ENCODE measurements around the gene HSD17B14.
"Not testable (repeated sequence)": the region's sequence is repeated elsewhere in the genome, so short reads cannot be mapped to it uniquely, and the experiment has no call there.

Gene HSD17B14

DNA sequence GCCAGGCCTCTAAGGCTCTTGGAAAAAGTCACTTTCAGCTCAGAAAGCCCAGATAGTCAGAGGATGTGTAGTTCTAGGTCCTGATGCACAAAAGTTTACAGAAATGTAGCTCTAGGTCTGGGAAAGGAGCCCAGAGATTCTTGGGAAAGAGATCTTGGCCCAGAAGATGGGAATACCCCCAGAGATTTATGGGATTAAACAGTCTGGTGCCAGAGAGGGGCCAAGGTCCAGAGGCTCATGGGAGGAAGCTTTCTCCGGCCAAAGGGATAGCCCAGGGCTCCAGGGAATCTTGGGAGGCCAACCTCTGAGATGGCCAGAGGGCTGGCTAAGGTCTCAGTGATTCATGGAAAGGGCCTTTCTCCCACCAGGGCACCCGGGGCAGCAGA lies 40.6 kb downstream of the HSD17B14 start:
- no peak for DNase-seq

DNA sequence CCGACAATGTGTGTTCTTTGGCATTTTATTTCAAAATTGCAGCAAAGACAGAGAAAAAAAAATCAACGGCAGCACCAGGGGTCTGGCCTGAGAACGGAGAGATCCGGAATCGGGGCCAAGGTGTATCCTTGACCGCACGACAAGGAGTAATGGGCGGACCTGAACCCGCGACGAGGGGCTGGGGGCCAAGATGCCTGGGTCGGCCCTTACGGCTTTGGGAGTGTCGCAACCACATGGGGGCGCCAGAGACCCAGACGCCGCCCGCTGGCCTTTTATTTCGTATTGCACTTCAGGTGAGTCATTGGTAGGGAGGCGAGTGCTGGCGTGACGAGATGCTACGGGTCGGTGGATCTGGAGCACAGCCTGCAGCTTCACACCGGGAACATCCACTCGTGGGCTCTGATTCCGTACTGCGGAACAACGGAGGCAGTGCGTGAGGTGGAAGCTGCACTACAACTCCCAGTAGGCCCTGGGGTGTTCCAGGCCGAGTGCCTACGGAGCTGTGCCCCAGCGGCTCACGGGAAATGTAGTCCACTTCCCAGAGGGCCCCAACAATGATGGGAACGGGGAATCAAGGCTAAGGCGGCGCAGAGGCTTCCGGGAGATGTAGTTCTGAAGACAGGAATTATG lies 41.1 kb downstream of the HSD17B14 start:
- DNase-seq = peak; percentile 85

DNA sequence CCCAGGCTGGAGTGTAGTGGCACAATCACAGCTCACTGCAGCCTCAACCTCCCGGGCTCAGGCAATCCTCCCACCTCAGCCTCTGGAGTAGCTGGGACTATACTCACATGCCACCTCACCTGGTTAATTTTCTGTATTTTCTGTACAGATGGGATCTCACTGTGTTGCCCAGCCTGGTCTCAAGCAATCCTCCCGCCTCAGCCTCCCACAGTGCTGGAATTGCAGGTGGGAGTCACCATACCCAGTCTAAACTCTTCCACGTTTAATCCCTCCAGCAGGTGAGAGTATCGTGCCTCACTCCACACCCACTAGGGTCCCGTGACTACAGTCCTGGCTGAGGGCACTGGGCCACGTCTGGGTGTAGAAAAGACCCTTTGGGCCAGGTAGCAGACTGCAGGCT lies 42.0 kb downstream of the HSD17B14 start:
- no peak for DNase-seq

- DNase-seq = no peak
Observed at GRCh38 chr19:48793271-48793670, 43.0 kb downstream of the HSD17B14 start.

DNA sequence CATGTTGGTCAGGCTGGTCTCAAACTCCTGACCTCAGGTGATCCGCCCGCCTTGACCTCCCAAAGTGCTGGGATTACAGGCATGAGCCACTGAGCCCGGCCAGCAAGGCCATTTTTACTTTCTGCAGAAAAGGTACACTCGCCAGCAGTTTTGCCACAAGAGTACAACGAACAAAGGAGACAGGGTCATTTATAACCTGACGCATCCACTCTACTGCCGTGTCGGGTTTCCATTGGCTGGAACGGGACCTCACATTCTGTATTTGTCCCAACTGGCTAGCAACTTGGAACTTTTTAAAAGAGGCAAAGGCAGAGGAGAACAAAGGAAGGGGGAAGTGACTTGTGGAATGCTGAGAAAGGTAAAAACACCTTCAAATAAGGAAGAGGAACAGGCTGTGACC lies 49.0 kb downstream of the HSD17B14 start:
- DNase-seq = not testable (repeated sequence)

- not testable (repeated sequence) for DNase-seq
Observed at GRCh38 chr19:48786422-48786821, 49.9 kb downstream of the HSD17B14 start.

- no peak for DNase-seq
Observed at GRCh38 chr19:48784527-48784926, 51.8 kb downstream of the HSD17B14 start.

DNA sequence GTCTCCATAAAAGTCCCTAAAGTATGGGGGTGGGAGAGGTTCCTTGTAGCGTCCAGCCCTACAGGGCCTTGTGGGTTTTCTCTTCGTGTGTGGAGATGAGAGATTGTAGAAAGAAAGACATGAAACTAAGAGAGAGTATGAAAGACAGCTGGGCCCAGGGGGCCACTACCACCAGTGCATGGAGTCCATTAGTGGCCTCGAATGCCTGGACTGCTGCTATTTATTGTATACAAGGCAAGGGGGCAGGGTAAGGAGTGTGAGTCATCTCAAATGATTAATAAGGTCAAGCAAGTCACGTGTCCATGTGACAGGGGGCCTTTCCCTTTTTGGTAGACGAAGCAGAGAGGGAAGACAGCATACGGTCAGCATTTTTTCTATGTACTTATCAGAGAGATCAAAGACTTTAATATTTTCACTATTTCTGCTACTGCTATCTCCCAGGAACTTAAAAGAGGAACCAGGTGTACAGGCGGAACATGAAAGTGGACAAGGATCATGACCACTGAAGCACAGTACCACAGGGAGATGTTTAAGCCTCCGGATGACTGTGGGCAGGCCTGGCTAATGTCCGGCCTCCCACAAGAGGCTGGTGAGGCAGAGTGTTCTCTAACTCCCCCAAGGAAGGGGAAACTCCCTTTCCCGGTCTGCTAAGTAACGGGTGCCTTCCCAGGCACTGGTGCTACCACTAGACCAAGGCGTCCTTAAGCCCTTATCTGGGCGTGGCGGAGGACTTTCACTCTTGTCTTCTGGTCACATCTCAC lies 55.5 kb downstream of the HSD17B14 start:
- DNase-seq = no peak

DNA sequence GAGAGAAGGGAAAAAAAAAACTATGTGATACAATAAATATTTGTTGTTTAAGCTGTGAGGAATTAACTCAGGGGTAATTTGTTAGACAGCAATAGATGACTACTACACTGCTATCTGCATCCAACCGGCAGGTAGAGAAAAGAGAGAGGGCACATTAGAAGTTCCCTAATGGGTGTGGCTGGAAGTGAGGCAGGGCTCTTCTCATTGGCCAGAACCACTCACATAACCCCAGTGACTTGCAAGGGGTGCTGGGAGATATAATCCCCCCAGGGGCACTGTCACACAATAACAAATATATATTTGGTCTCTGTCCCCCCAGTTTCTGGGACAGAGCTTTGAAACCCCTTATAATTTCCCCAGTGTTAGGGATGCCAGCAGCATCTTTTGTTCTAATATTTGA lies 56.7 kb downstream of the HSD17B14 start:
- no peak for DNase-seq

DNA sequence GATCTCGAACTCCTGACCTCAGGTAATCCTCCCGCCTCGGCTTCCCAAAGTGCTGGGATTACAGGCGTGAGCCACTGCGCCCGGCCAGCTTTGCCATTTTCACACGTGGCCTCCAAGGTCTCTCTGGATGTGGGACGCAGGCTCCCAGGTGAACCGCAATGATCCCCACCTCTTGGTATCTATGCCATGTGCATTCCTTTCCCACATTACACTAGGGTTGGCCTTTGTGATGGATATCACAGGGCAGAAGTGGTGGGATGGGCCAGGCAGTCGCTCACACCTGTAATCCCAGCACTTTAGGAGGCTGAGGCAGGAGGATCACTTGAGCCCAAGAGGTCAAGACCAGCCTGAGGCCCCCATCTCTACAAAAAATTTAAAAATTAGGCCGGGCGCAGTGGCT lies 58.6 kb downstream of the HSD17B14 start:
- DNase-seq = no peak

- no peak for DNase-seq
Observed at GRCh38 chr19:48777139-48777538, 59.2 kb downstream of the HSD17B14 start.

- DNase-seq = no peak
Observed at GRCh38 chr19:48772503-48772953, 63.8 kb downstream of the HSD17B14 start.

DNA sequence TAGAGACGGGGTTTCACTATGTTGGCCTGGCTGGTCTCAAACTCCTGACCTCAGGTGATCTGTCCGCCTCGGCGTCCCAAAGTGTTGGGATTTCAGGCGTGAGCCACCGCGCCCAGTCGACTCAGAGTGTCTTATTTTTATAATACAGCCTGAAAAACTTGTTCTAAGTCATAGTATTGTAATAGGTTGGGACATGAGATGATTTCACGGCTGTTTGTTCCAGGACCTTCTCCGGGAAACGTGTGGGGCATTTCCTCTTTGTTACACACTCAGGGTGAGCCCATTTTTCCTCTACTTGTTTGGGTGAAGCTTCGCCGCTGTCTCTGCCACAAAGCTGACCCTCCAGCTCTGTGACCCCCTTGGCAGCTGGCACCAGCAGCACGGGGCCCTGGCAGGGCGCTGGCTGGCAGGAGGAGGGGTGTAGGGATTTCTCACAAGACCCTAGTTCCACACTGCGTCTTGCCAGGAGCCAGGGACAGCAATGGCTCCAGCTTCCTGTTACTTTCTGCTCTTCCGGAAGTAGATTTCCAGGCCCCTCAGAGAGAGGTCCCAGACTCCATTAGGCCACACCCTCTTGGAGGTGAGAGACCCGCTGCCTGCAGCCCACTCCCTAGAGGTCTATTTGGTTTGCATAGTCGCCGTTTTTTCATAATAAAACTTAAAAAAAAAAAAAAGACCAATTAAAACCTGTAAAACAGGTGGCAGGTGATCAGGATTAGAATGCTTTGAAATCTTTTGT lies 65.4 kb downstream of the HSD17B14 start:
- DNase-seq = no peak

GRCh38 chr19:48770266-48770665 lies 66.0 kb downstream of the HSD17B14 start:
- DNase-seq = no peak

DNA sequence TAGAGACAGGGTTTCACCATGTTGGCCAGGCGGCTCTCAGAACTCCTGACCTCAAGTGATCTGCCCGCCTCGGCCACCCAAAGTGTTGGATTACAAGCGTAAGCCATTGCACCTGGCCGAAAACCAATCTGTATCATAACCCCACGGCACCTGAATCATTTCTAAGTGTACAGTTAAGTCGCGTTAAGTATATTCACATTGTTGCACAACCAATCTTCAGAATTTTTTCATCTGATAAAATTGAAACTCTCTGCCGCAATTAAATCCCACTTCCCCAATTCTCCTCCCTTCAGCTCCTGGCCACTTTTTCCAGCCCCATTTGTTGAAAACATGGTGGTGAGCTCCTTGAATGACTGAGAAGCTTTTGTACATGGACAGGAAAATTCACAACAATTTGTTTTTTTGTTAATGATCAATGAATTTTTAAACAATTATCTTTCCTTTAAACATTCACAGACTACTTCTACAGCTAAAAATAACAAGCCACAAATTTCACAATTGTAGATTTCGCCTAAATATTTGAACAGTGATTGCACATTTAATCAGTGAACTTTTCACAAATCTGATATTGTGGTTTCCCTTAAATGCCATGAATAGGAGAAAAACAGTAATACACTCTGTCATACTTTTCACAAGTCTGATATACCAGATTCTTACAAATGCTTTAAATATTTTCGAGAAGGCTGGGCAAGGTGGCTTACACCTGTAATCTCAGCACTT lies 67.1 kb downstream of the HSD17B14 start:
- no peak for DNase-seq

GRCh38 chr19:48768171-48768753 lies 68.0 kb downstream of the HSD17B14 start:
- not testable (repeated sequence) for DNase-seq

DNA sequence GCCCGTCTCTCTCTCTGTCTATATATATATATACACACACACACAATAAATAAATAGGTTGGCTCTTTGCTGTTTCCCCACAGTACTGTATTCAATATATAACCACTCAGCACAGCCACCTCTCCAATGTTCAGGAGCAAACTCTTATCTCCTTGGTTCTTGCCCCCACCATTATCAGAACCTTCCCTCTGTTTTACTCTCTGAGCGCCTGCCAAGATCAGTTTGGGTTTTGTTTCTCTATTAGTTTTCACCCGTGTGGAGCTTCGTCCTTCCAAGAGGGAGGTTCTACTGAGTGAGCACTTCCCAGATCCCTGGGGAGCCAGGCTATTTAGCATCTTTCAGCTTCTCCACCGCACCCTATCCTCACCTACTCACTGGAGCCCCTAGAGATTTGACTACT lies 70.5 kb downstream of the HSD17B14 start:
- not testable (repeated sequence) for DNase-seq
